ENCODE measurements around the gene SNX27.

SNX27 gene

DNA sequence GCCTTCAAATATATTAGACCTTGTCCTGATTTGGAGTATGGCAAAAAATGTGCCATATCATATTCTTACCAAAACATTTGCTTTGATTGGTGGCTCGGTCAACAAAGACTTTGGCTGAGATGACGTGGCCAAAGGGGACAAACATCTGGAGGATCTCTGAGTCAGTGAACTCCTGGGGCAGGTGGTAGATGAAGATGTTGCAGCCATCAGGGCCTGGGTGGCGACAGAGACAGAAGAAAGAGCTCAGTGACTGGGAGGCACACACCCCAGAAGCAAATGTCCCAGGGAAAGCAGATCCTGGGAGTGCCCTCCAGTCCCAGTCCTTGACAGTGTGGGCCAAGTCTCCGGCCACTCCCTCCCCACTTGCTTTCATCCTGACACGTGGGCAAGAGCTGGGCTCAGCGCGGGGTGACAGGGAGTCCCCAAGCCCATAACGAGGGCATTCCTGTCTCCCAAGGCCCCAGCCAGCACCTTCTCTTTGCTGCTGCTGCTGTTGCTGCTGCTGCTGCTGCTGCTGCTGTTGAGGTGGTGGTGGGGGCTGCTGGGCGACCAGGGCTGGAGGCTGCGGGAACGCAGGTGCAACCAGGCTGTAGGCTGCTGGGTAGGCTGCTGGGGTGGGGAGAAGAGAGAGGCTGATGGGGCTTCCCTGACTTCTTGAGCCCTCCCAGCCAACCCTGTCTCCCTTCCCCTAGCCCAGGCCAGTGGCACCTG is 94.1 kb downstream of the SNX27 start:
- ATAC-seq = no peak
- no peak for DNase-seq

DNA sequence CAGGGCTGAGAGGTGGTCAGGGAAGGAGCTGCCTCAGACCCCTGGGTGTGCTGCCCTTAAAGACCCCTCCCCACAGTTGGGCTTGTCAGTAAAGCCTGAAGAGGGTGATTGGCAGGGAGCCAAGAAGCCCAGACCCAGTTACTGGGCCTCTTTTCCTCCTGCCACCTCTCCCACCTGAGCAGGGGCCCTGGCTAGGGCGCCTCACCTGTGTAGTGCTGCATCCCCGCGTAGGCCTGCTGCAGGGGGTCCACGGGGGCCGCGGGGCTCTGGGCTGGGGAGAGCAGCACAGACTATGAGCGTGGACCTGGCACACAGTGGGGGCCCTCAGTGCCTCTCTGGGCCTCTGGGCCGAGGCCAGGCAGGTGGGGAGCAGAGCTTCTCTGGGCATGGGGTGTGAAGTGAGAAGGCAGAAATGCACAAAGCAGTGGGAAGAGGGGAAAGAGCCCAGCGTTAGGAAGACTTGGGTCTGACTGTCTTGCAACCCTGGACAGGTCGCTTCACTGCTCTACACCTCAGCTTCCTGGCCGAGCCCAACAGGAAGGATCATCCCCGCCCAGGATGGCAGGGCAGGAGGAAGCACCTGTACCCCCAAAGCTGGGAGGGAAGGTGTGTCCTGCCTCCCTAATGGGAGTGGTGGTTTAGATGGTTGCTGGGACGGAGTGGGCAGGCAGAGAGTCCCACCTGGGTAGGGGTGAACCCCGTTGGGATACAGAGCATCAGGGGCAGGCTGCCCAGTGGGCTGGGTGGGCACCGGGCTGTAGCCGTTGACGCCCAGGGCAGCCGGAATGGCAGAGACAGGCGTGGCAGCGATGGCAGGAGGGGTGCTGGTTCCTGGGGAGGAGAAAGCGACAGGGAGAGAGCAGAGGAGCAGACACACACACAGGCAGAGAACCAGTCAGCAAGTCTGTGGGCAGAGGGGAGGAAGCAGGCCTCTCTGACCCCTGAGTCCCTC is 94.9 kb downstream of the SNX27 start:
- DNase-seq (no peak), ATAC-seq (no peak)

DNA sequence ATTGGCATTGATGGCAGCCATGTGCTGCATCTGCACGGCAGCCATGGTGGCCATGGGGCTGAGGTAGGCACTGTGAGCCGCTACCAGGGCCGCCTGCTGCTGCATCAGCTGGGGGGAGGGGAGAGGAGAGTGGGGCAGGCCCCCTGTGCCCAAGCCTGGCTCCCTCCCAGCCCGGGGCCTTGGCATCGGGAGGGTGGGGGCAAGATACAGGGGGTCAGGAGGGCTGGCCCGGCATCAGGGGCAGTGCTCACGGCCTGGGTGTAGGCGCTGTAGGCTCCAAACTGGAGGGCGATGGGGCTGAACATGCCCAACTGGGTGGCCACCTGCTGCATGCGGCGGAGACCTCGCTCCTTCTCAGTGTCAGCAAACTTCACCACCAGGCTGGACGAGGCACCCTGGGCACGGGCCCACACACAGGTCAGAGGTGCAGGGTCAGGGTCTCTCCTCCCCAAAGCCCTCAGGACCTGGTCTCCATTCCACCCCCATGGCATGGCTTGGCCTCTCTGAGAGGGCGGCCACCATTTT is 95.8 kb downstream of the SNX27 start:
- ATAC-seq (no peak), DNase-seq (no peak)

DNA sequence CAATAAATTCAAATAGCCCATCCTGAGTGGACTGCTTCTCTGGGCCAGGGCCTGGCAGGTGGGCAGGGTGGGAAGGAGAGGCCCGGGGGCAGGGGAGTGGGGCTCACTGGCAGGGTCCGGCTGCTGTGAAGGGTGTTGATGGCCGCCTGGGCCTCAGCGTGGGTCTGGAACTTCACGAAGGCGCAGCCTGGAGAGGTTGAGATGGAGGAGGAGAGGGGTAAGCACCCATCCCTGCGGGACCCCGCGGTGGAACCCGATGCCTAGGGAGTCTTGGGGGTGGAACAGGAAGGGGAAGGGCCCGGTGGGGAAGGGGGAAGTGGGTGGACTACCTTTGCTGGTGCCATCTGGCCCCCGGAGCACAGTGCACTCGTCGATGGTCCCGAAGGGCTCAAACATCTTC is 97.0 kb downstream of the SNX27 start:
- ATAC-seq = no peak
- no peak for DNase-seq

DNA sequence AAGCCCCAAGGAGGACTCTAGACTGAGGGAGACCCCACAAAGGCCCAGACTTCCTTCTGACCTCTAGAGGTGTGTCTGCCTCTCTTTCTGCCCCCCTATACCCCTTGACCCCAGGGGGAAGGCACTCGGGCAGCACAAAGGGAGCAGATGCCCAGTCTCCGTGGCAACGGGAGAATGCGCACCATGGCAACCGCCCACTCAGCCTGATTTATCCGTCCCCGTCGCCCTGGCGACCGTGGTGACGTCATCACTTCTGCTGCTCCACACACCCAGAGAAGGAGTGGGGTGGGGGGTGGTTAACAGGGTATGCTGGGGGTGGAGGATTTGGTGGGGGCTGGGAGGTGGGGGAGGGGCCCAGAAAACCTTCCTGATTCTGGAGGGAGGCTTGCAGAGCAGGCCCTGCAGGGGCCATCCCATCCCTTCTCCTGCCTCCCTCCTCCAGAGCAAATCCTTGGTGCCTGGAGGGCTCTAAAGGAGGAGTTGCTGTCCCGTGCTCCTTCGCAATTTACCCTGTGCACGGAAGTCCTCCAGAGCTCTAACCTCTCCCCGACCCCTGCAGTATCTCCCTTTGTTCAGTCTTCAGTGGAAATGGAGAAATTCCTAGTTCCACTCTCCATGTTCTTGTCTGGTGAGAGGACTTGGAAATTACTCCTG is 98.5 kb downstream of the SNX27 start:
- ATAC-seq = no peak
- peak; percentile 45 for DNase-seq

DNA sequence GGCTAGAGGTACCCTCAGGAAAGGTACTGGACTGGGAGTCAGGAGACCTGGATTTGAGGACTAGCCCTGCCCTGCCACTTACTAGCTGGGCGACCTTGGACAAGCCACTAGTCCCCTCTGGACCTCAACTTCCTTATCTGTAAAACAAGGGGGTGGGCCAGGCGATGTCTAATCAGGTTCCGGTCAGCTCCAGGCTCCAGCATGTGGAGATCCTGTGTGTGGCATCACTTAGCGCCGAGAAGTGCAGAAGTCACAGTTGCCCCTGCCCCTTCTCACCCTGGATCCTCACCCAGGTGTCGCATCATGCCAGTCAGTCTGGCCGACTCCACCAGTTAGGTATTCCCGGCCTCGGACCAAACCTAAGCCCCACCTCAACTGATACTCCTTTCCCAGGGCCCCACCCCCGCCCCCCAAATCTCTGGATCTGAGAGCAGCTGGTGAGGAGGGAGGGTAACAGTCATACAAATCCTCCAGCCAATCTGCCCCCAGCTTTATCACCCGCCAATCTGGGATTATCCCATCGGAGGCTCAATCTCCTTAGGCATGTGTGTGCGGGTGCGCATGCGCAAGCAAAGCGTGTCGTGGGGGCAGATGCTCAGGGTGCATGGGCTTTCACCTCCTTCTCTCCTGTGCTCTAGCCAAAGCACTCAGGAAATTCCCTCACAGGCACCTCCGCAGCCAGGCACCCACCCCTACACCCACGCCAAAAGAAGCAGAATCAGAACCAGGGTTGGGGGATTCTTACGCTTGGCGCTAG is 99.4 kb downstream of the SNX27 start:
- DNase-seq = no peak
- no peak for ATAC-seq

DNA sequence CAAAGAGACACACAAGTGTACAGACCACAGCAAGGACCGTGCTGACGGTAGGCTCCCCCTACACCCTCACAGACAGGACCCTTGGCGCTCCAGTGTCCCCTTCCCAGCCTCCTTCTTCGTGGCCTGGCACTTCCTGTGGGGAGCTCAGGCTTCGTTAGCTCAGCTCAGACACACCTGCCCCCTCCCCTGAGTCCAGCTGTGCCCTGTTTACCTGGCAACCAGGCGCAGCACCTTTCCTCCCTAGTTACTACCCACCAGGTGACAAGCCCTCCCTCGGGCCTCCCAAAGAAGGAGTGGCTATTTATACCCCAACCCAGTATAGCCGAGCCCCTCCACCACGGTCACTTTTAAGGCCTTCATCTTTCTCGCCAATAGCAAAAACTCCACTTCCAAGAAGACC is 100.1 kb downstream of the SNX27 start:
- DNase-seq = no peak
- ATAC-seq = no peak

DNA sequence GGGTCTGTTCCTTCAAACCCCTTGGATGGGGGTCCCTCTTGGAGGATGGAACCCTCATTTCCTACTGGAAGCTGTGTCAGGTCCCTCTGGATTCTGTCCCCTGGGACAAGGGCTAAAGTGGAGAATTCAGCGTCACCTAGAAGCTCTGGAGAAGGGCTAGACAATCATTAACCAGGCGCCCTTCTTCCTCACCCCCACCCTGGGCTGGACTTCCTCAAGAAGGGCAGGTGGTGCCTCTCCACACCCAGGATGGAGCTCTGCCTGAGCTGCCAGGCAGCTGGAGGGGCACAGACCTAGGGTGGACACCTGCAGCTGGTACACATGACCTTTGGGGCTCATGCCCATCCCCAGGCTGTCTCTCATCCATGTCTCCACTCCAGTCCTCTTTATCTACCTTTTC is 101.2 kb downstream of the SNX27 start:
- DNase-seq = no peak
- ATAC-seq = no peak

DNA sequence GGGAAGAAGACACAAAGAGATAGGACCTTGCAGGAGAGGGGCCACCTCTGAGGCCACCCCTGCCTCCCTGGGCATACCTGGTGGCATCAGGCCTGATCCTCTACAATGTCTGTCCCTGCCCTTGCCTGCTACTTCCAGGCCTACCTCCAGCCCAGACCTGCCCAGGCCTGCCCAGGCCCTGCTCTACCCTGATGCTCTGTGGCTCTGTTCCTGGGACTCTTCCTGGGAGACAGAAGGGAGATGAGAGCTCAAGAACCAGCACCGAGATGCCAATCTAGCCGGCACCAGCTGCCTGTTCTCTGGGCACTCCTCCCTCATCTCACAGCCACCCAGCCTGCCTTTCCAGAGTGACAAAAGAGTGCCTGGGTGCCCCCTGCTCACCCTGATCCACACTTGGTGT is 102.0 kb downstream of the SNX27 start:
- ATAC-seq (no peak), DNase-seq (no peak)

DNA sequence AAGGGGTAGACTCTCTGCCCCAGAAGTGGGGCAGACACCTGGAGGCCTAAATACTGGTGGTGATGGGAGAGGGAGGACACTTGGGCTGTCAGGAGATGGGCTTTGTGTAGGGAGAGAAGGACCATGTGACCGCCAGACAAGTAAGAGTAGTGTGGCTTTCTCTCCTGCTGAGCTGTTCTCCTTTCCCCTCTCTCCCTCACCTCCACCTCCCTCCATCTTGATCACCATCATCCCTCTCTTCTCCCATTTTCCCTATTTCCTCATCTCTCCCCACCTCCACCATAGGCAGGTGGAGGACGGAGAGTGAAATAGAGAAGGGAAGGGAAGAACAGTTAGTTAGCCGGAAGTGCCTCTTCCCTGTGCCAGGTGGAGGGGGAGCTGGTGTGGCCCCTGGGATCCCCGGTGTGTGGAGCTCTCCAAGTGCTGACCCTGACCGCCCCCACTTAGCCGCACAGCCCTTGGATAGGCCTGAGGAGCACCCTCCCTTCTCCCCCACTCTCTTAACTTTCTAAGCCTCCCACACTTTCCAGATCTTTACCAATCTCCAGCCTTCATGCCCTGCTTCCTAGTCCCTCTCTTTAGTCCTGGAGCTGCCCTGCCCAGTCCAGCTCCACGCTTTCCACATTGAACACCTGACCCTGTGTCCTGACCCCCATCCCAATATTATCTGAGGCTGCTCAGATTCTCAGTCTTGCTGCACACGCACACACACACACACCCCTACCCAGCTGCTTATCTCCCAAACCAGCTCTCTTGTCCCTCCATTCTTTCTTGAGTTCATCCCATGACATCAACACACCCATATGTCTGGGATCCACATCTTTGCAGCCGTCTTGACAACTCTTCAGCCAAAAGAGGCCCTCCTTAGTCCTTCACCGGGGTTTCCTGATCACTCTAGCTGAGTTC is 103.2 kb downstream of the SNX27 start:
- no peak for ATAC-seq
- no peak for DNase-seq

DNA sequence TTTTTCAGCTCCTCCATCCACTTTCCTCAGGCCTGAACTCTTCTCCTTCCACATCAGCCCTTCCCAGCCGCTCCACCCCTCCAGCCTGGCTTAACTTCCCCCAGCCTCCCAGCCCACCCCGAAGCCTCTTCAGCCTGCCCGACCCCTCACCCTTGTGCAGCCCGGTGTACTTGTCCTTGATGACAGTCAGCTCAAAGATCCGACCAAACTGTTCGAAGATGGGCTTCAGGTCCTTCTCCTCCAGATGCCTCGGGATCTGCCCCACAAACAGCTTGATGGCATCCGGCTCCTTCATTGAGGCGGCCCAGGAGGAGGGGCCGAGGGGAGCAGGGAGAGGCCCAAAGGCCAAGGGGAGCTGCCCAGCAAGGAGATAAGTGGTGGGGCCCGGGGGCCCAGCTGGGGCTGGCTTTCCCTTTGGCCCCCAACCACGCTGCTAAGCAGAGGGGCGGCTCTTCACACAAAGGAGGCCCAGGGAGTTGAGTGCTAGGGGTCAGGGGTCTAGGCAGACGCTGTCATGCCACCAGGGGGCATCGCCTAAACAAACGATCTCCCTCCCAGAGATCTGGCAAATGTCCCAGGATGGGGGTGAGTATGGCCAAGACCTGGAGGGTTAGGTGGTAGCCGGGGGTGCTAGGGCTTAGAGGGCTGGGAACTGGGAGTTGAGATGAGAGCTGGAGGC is 104.0 kb downstream of the SNX27 start:
- ATAC-seq = no peak
- DNase-seq = peak; percentile 22

DNA sequence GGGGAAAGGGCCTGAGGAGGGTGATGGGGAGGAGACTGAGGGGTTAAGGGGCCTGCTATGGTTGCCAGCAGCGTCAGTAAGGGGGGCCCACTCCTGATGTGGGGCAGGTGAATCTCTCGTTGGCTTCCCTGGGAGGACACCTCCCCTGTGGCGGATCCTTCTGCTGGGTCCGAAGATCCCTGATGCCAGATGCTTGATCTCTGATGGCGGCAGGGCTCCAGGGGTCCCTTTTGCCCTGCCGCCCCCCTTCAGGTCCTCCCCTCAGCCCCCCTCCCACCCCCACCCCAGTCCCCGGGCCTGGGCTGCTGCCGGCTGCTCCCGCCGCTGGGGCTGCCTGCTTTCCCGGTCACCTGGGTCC is 104.5 kb downstream of the SNX27 start:
- no peak for DNase-seq
- ATAC-seq = no peak

DNA sequence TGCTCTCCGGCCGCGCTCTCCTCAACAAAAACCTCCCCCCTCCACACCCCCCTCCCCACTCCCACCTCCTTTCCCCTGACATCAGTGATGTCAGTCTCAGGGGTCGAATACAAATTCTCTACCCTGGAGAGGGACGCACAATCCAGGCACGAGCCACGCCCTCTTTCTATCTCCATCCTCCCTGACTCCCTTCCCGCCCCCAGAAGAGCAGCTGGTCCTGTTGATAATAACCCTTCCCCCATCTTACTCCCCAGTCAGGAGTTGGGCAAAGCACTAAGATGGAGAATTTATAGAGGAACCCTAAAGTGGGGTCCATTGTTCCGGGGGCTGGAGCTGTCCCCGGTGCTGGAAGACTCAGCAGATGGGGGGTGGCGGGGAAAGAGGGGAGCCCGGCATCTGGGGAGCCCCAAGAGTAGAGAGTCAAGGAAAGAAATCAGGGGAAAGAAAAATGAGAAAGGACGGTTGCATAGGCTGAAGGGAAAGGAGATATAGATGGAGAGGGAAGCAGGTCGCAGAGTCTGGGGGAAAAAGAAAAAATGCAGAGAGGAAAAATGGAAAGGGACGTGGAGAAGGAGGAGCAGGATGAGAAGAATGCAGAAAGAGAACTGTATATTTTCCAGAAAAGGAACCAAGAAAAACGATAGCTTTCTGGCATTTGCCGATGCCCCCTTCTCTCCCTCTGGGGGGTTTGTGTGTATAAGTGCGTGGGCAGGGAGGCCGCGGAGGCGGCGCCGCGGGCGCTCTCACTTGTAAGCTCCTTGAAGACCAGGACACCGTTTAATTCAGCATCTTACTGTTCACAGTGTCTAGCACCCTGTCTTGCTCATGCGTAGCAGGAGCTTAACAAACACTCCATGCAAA is 105.2 kb downstream of the SNX27 start, which contains the start of gene CELF3:
TSS of gene CELF3 (minus strand) at position 33 of the 861 bp plus-strand sequence. CDS start 783 bp downstream, outside the sequence.
- no peak for ATAC-seq
- DNase-seq = no peak

DNA sequence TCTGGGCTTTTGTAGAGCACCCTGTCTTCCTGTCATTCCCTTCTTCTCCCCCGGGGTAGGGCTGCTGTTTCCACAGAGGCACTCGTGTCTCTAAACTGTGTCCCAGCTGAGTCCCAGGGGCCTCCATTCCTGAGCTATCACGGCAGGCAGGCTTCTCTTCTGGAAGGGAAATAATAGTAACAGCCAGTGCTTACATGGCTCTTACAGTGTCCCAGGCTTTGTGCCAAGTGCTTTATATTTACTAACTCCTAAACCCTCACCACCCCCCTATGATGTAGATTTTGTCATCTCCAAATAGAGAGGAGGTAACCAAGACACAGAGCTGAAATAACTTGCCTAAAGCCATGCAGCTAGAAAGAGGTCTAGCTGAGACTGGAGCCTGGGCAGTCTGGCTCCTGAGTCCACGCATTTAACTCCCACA is 106.2 kb downstream of the SNX27 start:
- DNase-seq (no peak), ATAC-seq (no peak)

DNA sequence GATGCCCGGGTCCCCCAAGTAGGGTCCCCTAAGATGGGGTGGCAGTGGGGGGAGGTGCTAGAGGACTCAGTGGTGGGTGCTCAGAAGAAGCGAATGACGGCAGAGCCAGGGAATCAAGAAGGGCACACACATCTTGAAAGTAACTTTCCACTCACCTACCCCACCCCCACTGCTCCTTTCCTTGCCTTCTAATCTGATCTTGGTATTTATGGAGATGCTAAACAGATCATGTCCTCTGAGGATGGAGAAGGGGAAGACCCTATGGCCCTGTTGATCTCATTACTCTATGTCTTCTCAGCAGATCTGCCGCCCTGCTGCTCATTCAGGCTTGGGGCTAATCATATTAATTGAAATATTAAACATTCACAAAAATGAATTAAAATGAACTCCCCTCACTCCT is 106.8 kb downstream of the SNX27 start:
- ATAC-seq = no peak
- no peak for DNase-seq

DNA sequence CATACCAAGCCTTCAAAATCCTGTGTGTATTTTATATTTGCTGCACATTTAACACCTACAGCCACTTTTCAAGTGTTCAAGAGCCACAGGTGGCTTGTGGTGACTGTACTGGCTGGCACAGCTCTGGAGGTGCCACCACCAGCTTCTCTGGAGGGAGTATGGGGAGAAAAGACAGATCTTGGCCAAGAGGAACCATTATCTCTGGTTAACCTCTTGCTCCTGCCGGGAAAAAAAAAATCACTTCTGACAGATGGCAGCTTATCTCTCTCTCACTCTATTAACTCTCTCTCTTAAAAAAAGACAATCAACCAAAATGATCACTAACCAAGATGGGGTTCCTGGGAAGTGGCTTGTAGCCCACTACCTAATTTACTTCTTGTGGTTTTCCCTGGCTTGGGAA is 108.3 kb downstream of the SNX27 start:
- DNase-seq = no peak
- no peak for ATAC-seq

DNA sequence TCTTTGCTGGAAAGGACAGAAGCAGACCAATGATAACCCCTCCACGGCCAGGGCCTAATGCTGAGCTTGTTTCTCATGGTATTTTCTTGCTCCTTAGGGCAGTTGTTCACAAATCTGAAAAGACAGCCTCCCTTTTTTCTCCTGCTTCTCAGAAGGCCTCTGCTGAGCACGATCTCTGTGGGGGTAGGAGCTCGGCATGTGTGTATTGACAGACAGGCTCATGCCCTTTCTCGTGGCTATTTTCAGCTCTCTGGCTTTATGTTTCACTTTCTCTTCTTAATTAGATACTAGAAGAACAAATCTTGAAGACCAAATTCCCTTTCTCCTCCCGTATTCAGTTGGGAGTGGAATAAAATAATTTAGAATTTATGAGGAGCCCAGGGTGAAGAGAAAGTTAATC is 108.7 kb downstream of the SNX27 start:
- no peak for DNase-seq
- ATAC-seq = no peak

DNA sequence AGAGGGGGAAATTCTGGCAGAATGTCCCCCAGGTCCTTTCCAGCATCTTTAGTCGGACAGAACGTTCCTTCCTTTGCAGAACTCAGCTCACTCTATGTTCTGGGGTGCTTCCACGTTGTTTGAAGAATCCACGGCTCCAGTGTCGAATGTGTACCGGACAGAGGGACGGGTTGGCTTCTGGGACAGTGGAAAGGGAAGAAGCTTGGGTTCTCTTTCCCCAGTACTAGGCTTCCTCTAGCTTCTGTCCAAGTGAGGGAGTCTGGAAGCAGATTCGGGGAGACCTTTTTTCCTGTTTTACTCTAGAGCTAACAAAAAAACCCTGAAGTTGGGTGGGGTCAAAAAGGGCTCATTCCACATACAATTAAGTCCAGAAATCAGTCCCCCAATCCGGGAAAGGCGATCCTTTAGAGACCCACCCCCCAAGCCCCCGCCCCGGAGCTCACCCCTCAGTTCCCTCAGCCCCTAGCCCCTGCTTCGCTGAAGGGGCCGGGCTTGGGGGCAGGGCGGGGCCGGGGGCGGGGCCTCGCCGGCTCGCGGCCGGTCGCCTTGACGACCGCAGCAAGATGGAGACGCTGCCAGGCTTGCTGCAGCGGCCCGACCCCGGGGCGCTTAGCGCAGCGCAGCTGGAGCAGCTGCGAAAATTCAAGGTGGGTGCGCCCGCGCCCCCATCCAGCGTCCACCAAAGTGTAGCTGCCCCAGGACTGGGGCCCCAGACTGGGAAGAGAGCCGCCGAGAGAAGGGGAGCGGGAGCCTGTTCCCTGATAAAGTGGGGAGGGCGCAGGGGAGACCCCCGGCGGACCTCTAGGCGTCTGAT is 109.3 kb downstream of the SNX27 start, which contains the start of gene RIIAD1:
TSS of gene RIIAD1 (plus strand) at position 549 of the 814 bp plus-strand sequence. CDS start at position 564, 15 bp downstream.
- peak; percentile 37 for DNase-seq
- ATAC-seq = peak; percentile 83

All from stimulated activated naive CD8-positive, alpha-beta T cell treated with anti-CD3 and anti-CD28 coated beads, Interleukin-15, Interleukin-2, amounts not matched to agents 100 U/mL and 50 U/mL, for 24 hours (primary cell).